ENCODE data around the gene MRNIP. TPM values are rescaled to one million over a fixed set of nuclear protein-coding genes. Genes with fewer than 3 reads are reported as not detected.

Gene MRNIP
- total RNA-seq, 3 donors from 2014 or later, result 32.3 to 67.2 (median 48.8) TPM

- peaks cover 18% of the 10 kb centered on the region for H3K36me3 ChIP-seq
- peak within 1 kb of the TSS; percentile 94 to 100 (median 100) for H3K4me3 ChIP-seq
- peaks cover 19 to 24% of the 10 kb centered on the region in 2 donors for H3K4me1 ChIP-seq
- H3K27ac ChIP-seq, result peak within 1 kb of the TSS; percentile 99 to 100
- H3K9me3 ChIP-seq, result no peaks in the 10 kb centered on the region
- TF ChIP-seq POLR2AphosphoS5 (IDR thresholded peaks at IDR 0.05) (peak; percentile 99), POLR2A (IDR thresholded peaks at IDR 0.05) (peak; percentile 95)
- TF ChIP-seq, protein P1, sequence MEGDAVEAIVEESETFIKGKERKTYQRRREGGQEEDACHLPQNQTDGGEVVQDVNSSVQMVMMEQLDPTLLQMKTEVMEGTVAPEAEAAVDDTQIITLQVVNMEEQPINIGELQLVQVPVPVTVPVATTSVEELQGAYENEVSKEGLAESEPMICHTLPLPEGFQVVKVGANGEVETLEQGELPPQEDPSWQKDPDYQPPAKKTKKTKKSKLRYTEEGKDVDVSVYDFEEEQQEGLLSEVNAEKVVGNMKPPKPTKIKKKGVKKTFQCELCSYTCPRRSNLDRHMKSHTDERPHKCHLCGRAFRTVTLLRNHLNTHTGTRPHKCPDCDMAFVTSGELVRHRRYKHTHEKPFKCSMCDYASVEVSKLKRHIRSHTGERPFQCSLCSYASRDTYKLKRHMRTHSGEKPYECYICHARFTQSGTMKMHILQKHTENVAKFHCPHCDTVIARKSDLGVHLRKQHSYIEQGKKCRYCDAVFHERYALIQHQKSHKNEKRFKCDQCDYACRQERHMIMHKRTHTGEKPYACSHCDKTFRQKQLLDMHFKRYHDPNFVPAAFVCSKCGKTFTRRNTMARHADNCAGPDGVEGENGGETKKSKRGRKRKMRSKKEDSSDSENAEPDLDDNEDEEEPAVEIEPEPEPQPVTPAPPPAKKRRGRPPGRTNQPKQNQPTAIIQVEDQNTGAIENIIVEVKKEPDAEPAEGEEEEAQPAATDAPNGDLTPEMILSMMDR (IDR thresholded peaks at IDR 0.05), result no peak
- H3K27me3 ChIP-seq, result no peaks in the 10 kb centered on the region
- intact Hi-C loops (cut with DNase I; ENCODE audit: low total_unique reads), result no loop called here
- DNase-seq (ENCODE audit: low spot score in 2 of 2), result peak; percentile 75 to 78
Observed at GRCh38 chr5:179820483-179821297, 37.9 kb downstream of the MRNIP start, which contains the start of gene SQSTM1. SQSTM1 (plus strand) TSS chr5:179820905; CDS start chr5:179820937, 32 bp downstream.

DNA sequence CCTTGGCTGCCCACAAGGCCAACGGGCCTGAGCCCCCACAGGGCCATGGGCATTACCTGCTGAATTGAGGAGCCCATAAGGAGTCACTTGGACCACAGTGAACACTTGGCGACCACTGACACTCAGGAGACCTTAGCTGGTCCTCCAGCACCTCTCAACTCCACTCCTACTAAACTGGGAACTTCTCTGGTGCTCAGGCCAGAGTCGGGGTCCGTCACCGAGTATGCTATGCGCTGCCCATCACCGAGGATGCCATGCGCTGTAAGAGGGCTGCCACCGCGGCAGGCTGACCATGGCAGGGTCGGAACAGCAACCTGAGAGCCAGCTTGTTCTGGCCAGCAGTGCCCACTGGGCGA lies 38.5 kb downstream of the MRNIP start:
- TF ChIP-seq, protein P1 (IDR thresholded peaks at IDR 0.05), result no peak
- TF ChIP-seq POLR2AphosphoS5 (IDR thresholded peaks at IDR 0.05) (no peak), POLR2A (IDR thresholded peaks at IDR 0.05) (no peak)
- H3K4me1 ChIP-seq, result peaks cover 19 to 24% of the 10 kb centered on the region in 2 donors

GRCh38 chr5:179819296-179820126 lies 39.1 kb downstream of the MRNIP start:
- DNase-seq (ENCODE audit: low spot score in 2 of 2), result peak; percentile 74 to 77
- peak in 1 of 3 donors; percentile 21 for TF ChIP-seq POLR2AphosphoS5 (IDR thresholded peaks at IDR 0.05)
- TF ChIP-seq, protein P1 (IDR thresholded peaks at IDR 0.05), result no peak
- no peaks in the 10 kb centered on the region for H3K27me3 ChIP-seq
- peak overlapping the region; percentile 99 to 100 for H3K27ac ChIP-seq
- peak overlapping the region; percentile 94 to 100 (median 100) for H3K4me3 ChIP-seq
- intact Hi-C loops (cut with DNase I; ENCODE audit: low total_unique reads), result no loop called here
- peaks cover 19 to 24% of the 10 kb centered on the region in 2 donors for H3K4me1 ChIP-seq
- no peaks in the 10 kb centered on the region for H3K9me3 ChIP-seq
- peaks cover 10% of the 10 kb centered on the region for H3K36me3 ChIP-seq

More for the DNA sequence above, 38.5 kb downstream of the MRNIP start:
- Histone ChIP-seq H3K9me3 (no peaks in the 10 kb centered on the region), H3K27ac (peak overlapping the region; percentile 99 to 100), H3K4me3 (peak overlapping the region; percentile 94 to 100 (median 100)), H3K36me3 (peaks cover 13% of the 10 kb centered on the region), H3K27me3 (no peaks in the 10 kb centered on the region)
- intact Hi-C loops (cut with DNase I; ENCODE audit: low total_unique reads), result no loop called here
- DNase-seq (ENCODE audit: low spot score in 2 of 2), result no peak

- Histone ChIP-seq H3K36me3 (peaks cover 4% of the 10 kb centered on the region), H3K27me3 (no peaks in the 10 kb centered on the region), H3K4me1 (peaks cover 19 to 24% of the 10 kb centered on the region in 2 donors), H3K27ac (peak overlapping the region; percentile 99 to 100), H3K4me3 (peak overlapping the region; percentile 94 to 100 (median 100)), H3K9me3 (no peaks in the 10 kb centered on the region)
- TF ChIP-seq POLR2AphosphoS5 (IDR thresholded peaks at IDR 0.05) (peak; percentile 96 to 100 (median 98)), POLR2A (IDR thresholded peaks at IDR 0.05) (no peak)
- TF ChIP-seq, protein P1 (IDR thresholded peaks at IDR 0.05), result no peak
- DNase-seq (ENCODE audit: low spot score in 2 of 2), result peak; percentile 96 to 97
- intact Hi-C loops (cut with DNase I; ENCODE audit: low total_unique reads), result no loop called here
Observed at GRCh38 chr5:179818746-179819295, 39.8 kb downstream of the MRNIP start.

All from breast epithelium (tissue), 4 donors.